Measurements from ENCODE around the gene ELMO3. TPM values are rescaled to one million over a fixed set of nuclear protein-coding genes. Genes with fewer than 3 reads are reported as not detected.

Gene ELMO3
- total and polyA plus RNA-seq, 4 donors: 1.7 to 3.8 (median 3.1) TPM

DNA sequence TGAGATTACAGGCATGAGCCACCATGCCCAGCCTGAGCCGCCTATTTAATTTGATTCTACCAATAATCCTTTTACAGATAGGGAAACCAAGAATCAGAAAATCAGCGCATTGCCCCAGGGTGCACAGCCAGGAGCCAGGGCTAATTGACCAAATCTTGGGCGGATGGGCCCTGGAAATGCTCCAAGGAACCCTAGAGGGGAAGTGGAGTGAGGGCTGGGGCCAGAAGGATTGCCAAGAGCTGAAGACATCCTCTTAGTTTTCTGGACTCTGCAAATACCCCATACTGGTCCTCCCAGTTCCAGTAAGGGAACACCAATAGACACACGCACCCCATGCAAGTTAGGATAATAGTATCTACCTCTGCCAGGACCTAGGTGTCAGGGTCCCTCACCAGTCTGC, 44.5 kb downstream of the ELMO3 start:
- peaks cover 0 to 5% (median 0%) of the 10 kb centered on the region in 4 donors for H3K36me3 ChIP-seq (ENCODE audit: control insufficient read depth in 4 of 4, insufficient read depth in 3 of 4, low read depth in 1 of 4, low read length in 3 of 4)

More for the DNA sequence above, 44.5 kb downstream of the ELMO3 start:
- no peak for DNase-seq (ENCODE audit: low spot score)
- H3K9ac ChIP-seq (ENCODE audit: low read depth in 1 of 2, low read length in 2 of 2): no peak overlapping the region
- WGBS: 68% methylated on average over 4 of the region's 4 CpGs
- H3K27me3 ChIP-seq (ENCODE audit: control insufficient read depth in 4 of 4, insufficient read depth in 4 of 4, low read length in 3 of 4): peaks cover 0 to 3% (median 0%) of the 10 kb centered on the region in 4 donors
- H3K27ac ChIP-seq (ENCODE audit: low read depth in 1 of 2, low read length in 2 of 2): peak overlapping the region; percentile 80 to 88
- TF ChIP-seq SP1 (IDR thresholded peaks at IDR 0.05) (no peak), YY1 (IDR thresholded peaks at IDR 0.05) (no peak), HNF4A (conservative IDR thresholded peaks at IDR 0.05) (no peak), RAD21 (IDR thresholded peaks at IDR 0.05) (no peak), EGR1 (IDR thresholded peaks at IDR 0.05; ENCODE audit: low read depth in 2 of 2) (no peak), TAF1 (conservative IDR thresholded peaks at IDR 0.05) (no peak), NR2F2 (IDR thresholded peaks at IDR 0.05) (no peak), GABPA (IDR thresholded peaks at IDR 0.05 in 1 of 2, conservative IDR thresholded peaks at IDR 0.05 in 1 of 2) (no peak), FOXA1 (IDR thresholded peaks at IDR 0.05) (no peak)
- TF ChIP-seq, protein P1, sequence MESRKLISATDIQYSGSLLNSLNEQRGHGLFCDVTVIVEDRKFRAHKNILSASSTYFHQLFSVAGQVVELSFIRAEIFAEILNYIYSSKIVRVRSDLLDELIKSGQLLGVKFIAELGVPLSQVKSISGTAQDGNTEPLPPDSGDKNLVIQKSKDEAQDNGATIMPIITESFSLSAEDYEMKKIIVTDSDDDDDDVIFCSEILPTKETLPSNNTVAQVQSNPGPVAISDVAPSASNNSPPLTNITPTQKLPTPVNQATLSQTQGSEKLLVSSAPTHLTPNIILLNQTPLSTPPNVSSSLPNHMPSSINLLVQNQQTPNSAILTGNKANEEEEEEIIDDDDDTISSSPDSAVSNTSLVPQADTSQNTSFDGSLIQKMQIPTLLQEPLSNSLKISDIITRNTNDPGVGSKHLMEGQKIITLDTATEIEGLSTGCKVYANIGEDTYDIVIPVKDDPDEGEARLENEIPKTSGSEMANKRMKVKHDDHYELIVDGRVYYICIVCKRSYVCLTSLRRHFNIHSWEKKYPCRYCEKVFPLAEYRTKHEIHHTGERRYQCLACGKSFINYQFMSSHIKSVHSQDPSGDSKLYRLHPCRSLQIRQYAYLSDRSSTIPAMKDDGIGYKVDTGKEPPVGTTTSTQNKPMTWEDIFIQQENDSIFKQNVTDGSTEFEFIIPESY (IDR thresholded peaks at IDR 0.05): no peak
- TF ChIP-seq, protein P2, sequence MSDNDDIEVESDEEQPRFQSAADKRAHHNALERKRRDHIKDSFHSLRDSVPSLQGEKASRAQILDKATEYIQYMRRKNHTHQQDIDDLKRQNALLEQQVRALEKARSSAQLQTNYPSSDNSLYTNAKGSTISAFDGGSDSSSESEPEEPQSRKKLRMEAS (IDR thresholded peaks at IDR 0.05): no peak
- TF ChIP-seq, protein P3, sequence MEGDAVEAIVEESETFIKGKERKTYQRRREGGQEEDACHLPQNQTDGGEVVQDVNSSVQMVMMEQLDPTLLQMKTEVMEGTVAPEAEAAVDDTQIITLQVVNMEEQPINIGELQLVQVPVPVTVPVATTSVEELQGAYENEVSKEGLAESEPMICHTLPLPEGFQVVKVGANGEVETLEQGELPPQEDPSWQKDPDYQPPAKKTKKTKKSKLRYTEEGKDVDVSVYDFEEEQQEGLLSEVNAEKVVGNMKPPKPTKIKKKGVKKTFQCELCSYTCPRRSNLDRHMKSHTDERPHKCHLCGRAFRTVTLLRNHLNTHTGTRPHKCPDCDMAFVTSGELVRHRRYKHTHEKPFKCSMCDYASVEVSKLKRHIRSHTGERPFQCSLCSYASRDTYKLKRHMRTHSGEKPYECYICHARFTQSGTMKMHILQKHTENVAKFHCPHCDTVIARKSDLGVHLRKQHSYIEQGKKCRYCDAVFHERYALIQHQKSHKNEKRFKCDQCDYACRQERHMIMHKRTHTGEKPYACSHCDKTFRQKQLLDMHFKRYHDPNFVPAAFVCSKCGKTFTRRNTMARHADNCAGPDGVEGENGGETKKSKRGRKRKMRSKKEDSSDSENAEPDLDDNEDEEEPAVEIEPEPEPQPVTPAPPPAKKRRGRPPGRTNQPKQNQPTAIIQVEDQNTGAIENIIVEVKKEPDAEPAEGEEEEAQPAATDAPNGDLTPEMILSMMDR (IDR thresholded peaks at IDR 0.05; ENCODE audit: low read depth, low read length, missing input control): no peak
- TF ChIP-seq, protein P4, sequence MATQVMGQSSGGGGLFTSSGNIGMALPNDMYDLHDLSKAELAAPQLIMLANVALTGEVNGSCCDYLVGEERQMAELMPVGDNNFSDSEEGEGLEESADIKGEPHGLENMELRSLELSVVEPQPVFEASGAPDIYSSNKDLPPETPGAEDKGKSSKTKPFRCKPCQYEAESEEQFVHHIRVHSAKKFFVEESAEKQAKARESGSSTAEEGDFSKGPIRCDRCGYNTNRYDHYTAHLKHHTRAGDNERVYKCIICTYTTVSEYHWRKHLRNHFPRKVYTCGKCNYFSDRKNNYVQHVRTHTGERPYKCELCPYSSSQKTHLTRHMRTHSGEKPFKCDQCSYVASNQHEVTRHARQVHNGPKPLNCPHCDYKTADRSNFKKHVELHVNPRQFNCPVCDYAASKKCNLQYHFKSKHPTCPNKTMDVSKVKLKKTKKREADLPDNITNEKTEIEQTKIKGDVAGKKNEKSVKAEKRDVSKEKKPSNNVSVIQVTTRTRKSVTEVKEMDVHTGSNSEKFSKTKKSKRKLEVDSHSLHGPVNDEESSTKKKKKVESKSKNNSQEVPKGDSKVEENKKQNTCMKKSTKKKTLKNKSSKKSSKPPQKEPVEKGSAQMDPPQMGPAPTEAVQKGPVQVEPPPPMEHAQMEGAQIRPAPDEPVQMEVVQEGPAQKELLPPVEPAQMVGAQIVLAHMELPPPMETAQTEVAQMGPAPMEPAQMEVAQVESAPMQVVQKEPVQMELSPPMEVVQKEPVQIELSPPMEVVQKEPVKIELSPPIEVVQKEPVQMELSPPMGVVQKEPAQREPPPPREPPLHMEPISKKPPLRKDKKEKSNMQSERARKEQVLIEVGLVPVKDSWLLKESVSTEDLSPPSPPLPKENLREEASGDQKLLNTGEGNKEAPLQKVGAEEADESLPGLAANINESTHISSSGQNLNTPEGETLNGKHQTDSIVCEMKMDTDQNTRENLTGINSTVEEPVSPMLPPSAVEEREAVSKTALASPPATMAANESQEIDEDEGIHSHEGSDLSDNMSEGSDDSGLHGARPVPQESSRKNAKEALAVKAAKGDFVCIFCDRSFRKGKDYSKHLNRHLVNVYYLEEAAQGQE (IDR thresholded peaks at IDR 0.05): no peak
- TF ChIP-seq, protein P5, sequence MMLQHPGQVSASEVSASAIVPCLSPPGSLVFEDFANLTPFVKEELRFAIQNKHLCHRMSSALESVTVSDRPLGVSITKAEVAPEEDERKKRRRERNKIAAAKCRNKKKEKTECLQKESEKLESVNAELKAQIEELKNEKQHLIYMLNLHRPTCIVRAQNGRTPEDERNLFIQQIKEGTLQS (IDR thresholded peaks at IDR 0.05): no peak
- no peak overlapping the region for H3K4me3 ChIP-seq (ENCODE audit: low read depth in 1 of 3, low read length in 3 of 3)
- no peaks in the 10 kb centered on the region for H3K9me3 ChIP-seq (ENCODE audit: control insufficient read depth in 4 of 4, low read length in 3 of 4)
- H3K4me1 ChIP-seq (ENCODE audit: control insufficient read depth in 4 of 4, insufficient read depth in 4 of 4, low read length in 3 of 4): peaks cover 13 to 44% (median 31%) of the 10 kb centered on the region in 4 donors
